Endothelial cell of umbilical vein (primary cell): ENCODE data around the gene FOXC1. TPM values are rescaled to one million over a fixed set of nuclear protein-coding genes. Genes with fewer than 3 reads are reported as not detected.

ENCODE experiments used
- BruUV-seq: library from RNA; stranded (reverse); fragments of 400-500 nt; replicated peaks from 2 replicates; lab custom pipeline; 2021; lab: Mats Ljungman, UMichigan
- CTCF ChIA-PET: fragments of 300-600, 350-600 bp; sonication (Branson Sonifier 250); formaldehyde crosslinking; loops from one replicate; lab custom pipeline; 2021; ENCODE audit warnings: antibody characterized with exemption, inconsistent platforms; lab: Charles Lee
- POLR2A ChIA-PET: fragments of 300-600, 350-600 bp; sonication (Branson Sonifier 250); formaldehyde crosslinking; loops from one replicate; lab custom pipeline; 2021; ENCODE audit warnings: antibody characterized with exemption, inconsistent platforms; lab: Charles Lee
- DNase-seq: peaks from one replicate; pipeline ENCODE4 v3.0.0-alpha.2; 2011; ENCODE audit warnings: low read depth, low spot score
- FAIRE-seq: peaks from 2 replicates; lab custom pipeline; 2011; peaks lifted over from hg19 to GRCh38; lab: Jason Lieb, UNC
- H2AFZ ChIP-seq: 2 replicates; pipeline ENCODE4 v1.6.0; 2012; ENCODE audit warnings: low read depth, low read length, control low read depth, inconsistent platforms
- H3K27ac ChIP-seq: 2 replicates; pipeline ENCODE4 v1.5.1; 2011; ENCODE audit warnings: low read depth, mild to moderate bottlenecking, control low read depth, low read length, moderate library complexity; ENCODE audit not compliant: insufficient read depth
- H3K27me3 ChIP-seq, 2 experiments: 2 replicates each; pipeline versions ENCODE4 v1.6.0 to v1.6.1; 2011; ENCODE audit warnings: low read length in 2 of 2, mixed read lengths in 1 of 2; ENCODE audit not compliant: control insufficient read depth in 2 of 2, insufficient read depth in 2 of 2
- H3K36me3 ChIP-seq, 2 experiments: 2 replicates in 1 of 2; 3 replicates in 1 of 2; pipeline ENCODE4 v1.5.1; 2011; ENCODE audit warnings: low read length in 2 of 2, mild to moderate bottlenecking in 1 of 2, moderate library complexity in 1 of 2; ENCODE audit not compliant: control insufficient read depth in 2 of 2, insufficient read depth in 2 of 2; ENCODE audit errors: extremely low read depth in 1 of 2
- H3K4me1 ChIP-seq: 3 replicates; pipeline ENCODE4 v1.5.1; 2011; ENCODE audit warnings: mild to moderate bottlenecking, low read length; ENCODE audit not compliant: control insufficient read depth, insufficient read depth; ENCODE audit errors: extremely low read depth
- H3K4me2 ChIP-seq: 2 replicates; pipeline ENCODE4 v1.6.1; 2011; ENCODE audit warnings: low read length, control low read depth, mixed read lengths; ENCODE audit not compliant: insufficient read depth
- H3K4me3 ChIP-seq, 3 experiments: fragments of 200-600 bp in 1 of 3; sonication (generic), shearing (Covaris generic) in 1 of 3; replicated peaks in 1 of 3; 2 replicates each; pipeline ENCODE4 v1.5.1; 2011 to 2016; ENCODE audit warnings: control low read depth in 3 of 3, low read length in 3 of 3, mild to moderate bottlenecking in 2 of 3, inconsistent platforms in 1 of 3, low read depth in 1 of 3, moderate library complexity in 1 of 3; ENCODE audit not compliant: insufficient read depth in 1 of 3
- H3K79me2 ChIP-seq: 2 replicates; pipeline ENCODE4 v1.6.0; 2012; ENCODE audit warnings: low read length, inconsistent platforms; ENCODE audit not compliant: control insufficient read depth, insufficient read depth
- H3K9ac ChIP-seq: replicated peaks from 2 replicates; pipeline ENCODE3; 2011; ENCODE audit warnings: low read length, control low read depth; ENCODE audit not compliant: insufficient read depth; ENCODE audit errors: extremely low read depth
- H3K9me1 ChIP-seq: replicated peaks from 3 replicates; pipeline ENCODE4 v1.6.0; 2011; ENCODE audit warnings: mild to moderate bottlenecking, low read length; ENCODE audit not compliant: control insufficient read depth, insufficient read depth; ENCODE audit errors: extremely low read depth
- H3K9me3 ChIP-seq: replicated peaks from 2 replicates; pipeline ENCODE4 v1.5.1; 2012; ENCODE audit warnings: low read length, inconsistent platforms; ENCODE audit not compliant: control insufficient read depth, insufficient read depth
- H4K20me1 ChIP-seq: replicated peaks from 2 replicates; pipeline ENCODE3; 2011; ENCODE audit warnings: mild to moderate bottlenecking, low read length; ENCODE audit not compliant: control insufficient read depth, insufficient read depth; ENCODE audit errors: extremely low read depth
- CTCF ChIP-seq, 2 donors: IDR thresholded peaks; 1 replicate in 1 of 2; 2 replicates in 1 of 2; pipeline ENCODE4 v1.5.1; 2011; ENCODE audit warnings: low read length in 2 of 2, mild to moderate bottlenecking in 2 of 2, moderate library complexity in 2 of 2, control low read depth in 1 of 2, inconsistent platforms in 1 of 2, low read depth in 1 of 2; ENCODE audit not compliant: insufficient read depth in 1 of 2; ENCODE audit errors: extremely low read depth in 1 of 2
- GATA2 ChIP-seq: IDR thresholded peaks from 2 replicates; pipeline ENCODE4 v1.7.0; 2011; ENCODE audit warnings: low read depth, mild to moderate bottlenecking, moderate library complexity, mixed read lengths, low read length; ENCODE audit not compliant: insufficient read length, insufficient read depth
- JUN ChIP-seq: IDR thresholded peaks from 2 replicates; pipeline ENCODE4 v1.6.1; 2011; ENCODE audit warnings: borderline replicate concordance, low read depth; ENCODE audit not compliant: insufficient read length, insufficient read depth
- POLR2A ChIP-seq: IDR thresholded peaks from 2 replicates; pipeline ENCODE4 v1.6.1; 2012; ENCODE audit warnings: low read depth, mild to moderate bottlenecking, control low read depth, low read length
- POLR2AphosphoS5 ChIP-seq: IDR thresholded peaks from 2 replicates; pipeline ENCODE4 v1.6.1; 2012; ENCODE audit warnings: low read depth, mild to moderate bottlenecking, control low read depth, low read length, moderate library complexity; ENCODE audit not compliant: insufficient read depth
- dilution Hi-C: fragments of 300-500 bp; cut with MboI; formaldehyde crosslinking; loops from one replicate; pipeline ENCODE4 v1.15.0; 2019; ENCODE audit warnings: low sequenced_read_pairs; ENCODE audit not compliant: extremely low pct_ligation_motif_present
- intact Hi-C: fragments of 100-400 bp; cut with micrococcal nuclease; formaldehyde crosslinking; loops from one replicate; pipeline ENCODE4 v1.10.0; 2022
- polyA plus RNA-seq, 4 experiments: library from polyadenylated mRNA; depleted of rRNA in 3 of 4; stranded (reverse) in 3 of 4; unstranded in 1 of 4; fragments of >200 nt; gene quantifications; 2 replicates each; pipeline versions ENCODE4 v1.2.1 to v1.2.3, GENCODE V29; 2011 to 2012; ENCODE audit warnings: missing spikeins in 1 of 4
- total RNA-seq: library from RNA; stranded (reverse); gene quantifications from 2 replicates; pipeline ENCODE4 v1.2.3, GENCODE V29; 2021

The FOXC1 gene
- total and polyA plus RNA-seq, 2 donors (not counting 3 experiments of a cell fraction or from before 2014, with no cell fraction given), result 6.4 to 16.4 TPM

- H3K9me3 ChIP-seq, result no peaks in the 10 kb centered on the region
- H3K4me3 ChIP-seq, result peak overlapping the region; percentile 59 to 86 (median 69)
- CTCF ChIA-PET, result interaction anchor here (0.6 to 4.0 kb wide), 11 partner anchors 11 to 1011 kb away, joined by 3 to 23 read pairs (median 6); no protein-coding TSS in a partner anchor
- peaks cover 5 to 15% of the 10 kb centered on the region in 2 experiments for H3K27me3 ChIP-seq
- dilution Hi-C loops, result loop anchor here (25.0 kb wide), 1 partner anchor 487 kb away; no protein-coding TSS in a partner anchor
- BruUV-seq, result no TSS peak
- FAIRE-seq, result peak; percentile 78
- POLR2A ChIA-PET, result interaction anchor here (1.0 to 1.1 kb wide), 2 partner anchors 10 to 15 kb away, joined by 4 read pairs; no protein-coding TSS in a partner anchor
- peak overlapping the region; percentile 90 for H3K4me2 ChIP-seq
- H4K20me1 ChIP-seq, result no peaks in the 10 kb centered on the region
- TF ChIP-seq POLR2AphosphoS5, result peak; percentile 36
- no peak for TF ChIP-seq JUN
- DNase-seq, result peak; percentile 73
- H3K79me2 ChIP-seq, result no peaks in the 10 kb centered on the region
- H3K9ac ChIP-seq, result peak overlapping the region; percentile 66
- peak overlapping the region; percentile 3 for H3K27ac ChIP-seq
- intact Hi-C loops, result loop anchor here (2.0 to 5.0 kb wide), 4 partner anchors 16 to 292 kb away; partner anchors contain the start of gene FOXC1
- H3K9me1 ChIP-seq, result no peaks in the 10 kb centered on the region
- H3K4me1 ChIP-seq, result peaks cover 21% of the 10 kb centered on the region
- H2AFZ ChIP-seq, result peak overlapping the region; percentile 65
- no peaks in the 10 kb centered on the region for H3K36me3 ChIP-seq
Observed at GRCh38 chr6:1624851-1625781, 15.4 kb downstream of the FOXC1 start.

- BruUV-seq, result no TSS peak
- Histone ChIP-seq H3K27me3 (peaks cover 5 to 15% of the 10 kb centered on the region in 2 experiments), H3K4me1 (peaks cover 21% of the 10 kb centered on the region), H3K36me3 (no peaks in the 10 kb centered on the region), H3K9ac (no peak overlapping the region), H3K27ac (no peak overlapping the region), H2AFZ (peak overlapping the region; percentile 65), H3K4me3 (peak overlapping the region in 2 of 3 experiments; percentile 69 to 86), H3K4me2 (peak overlapping the region; percentile 90), H3K79me2 (no peaks in the 10 kb centered on the region), H3K9me1 (no peaks in the 10 kb centered on the region), H3K9me3 (no peaks in the 10 kb centered on the region), H4K20me1 (no peaks in the 10 kb centered on the region)
- CTCF ChIA-PET, result interaction anchor here (0.8 to 4.0 kb wide), 8 partner anchors 11 to 728 kb away, joined by 3 to 23 read pairs (median 14); no protein-coding TSS in a partner anchor
- TF ChIP-seq CTCF (IDR thresholded peaks at IDR 0.05; ENCODE audit: extremely low read depth in 1 of 2, insufficient read depth in 1 of 2, low read depth in 1 of 2, low read length in 2 of 2) (no peak), POLR2A (no peak), GATA2 (no peak), JUN (no peak)
- POLR2A ChIA-PET, result interaction anchor here (1.1 kb wide), 1 partner anchor 15 kb away, joined by 4 read pairs; no protein-coding TSS in a partner anchor
- dilution Hi-C loops, result no loop called here
- FAIRE-seq (peak; percentile 69), DNase-seq (peak; percentile 41)
- intact Hi-C loops, result loop anchor here (1.0 to 5.0 kb wide), 5 partner anchors 9 to 291 kb away; partner anchors contain the start of gene FOXC1
Observed at GRCh38 chr6:1625794-1626435, 16.2 kb downstream of the FOXC1 start.
